GM19240 (cell line): ENCODE data around the gene MRRF.
"Not testable (repeated sequence)": the region's sequence is repeated elsewhere in the genome, so short reads cannot be mapped to it uniquely, and the experiment has no call there.

Source experiments
- DNase-seq: peaks from one replicate; pipeline ENCODE4 v3.0.0; 2011; ENCODE audit warnings: low spot score; ENCODE audit not compliant: insufficient read length

The MRRF gene

DNA sequence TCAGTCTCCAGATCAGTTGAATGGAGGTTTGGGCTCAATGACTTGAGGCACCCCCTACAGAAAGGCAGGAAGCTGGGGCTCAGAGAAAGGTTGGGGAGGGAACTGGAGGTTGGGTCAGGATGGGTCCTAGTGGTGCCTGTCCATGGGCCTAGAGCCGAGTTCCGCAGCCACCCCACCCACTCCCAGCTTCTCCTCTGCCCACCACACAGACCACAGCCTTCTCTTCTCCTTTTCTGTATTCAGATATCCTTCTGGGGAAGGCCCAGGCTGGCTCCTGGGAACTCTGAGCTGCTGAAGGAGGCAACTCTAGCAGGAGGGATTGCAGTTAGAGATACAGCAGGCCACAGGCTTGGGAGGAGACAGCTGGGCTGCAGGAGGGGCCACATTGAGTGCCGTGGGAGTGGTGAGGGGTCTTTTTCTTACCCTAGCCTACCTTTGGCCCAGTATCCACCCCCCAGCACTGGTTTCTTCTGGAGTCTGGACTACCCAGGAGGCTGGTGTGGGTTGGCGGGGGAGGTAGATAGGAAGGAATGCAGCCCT, 90.7 kb downstream of the MRRF start:
- no peak for DNase-seq

DNA sequence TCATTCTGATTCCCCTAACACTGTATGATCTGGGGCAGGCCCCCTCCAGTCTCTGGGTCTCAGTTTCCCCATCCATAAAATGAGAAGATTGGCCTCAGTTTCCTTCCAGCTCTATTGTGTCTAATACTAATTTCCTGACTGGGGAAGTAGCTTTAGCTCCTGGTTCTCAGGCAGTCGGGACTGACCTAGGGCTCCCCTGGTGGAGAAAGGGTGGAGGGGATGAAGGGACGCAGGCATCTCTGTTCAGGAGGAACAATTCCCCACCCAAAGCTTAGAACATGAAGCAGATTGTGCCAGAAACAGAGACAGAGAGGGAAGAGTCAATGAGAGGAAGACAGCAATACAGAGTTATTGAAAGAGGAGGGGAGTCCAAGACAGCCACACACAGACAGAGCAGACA, 91.9 kb downstream of the MRRF start:
- no peak for DNase-seq

DNA sequence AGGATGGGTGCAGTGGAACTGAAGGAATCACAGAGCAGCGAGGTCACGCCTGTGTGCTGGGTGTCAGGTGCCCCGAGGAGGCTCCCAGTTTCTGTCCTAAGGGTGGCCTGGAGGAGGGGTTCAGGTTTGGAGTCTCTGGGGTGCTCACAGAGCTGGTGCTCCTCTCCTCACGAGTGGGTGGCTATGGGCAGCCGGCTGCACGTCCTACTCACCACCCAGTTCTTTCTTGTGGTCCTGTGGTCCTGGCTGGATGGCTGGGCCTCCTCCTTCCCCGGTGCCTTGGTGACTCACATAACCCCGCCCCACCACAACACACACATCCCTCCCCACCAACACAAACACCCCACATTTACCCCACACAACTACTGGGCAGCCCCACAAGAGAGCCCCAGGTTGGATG, 96.2 kb downstream of the MRRF start:
- no peak for DNase-seq

DNA sequence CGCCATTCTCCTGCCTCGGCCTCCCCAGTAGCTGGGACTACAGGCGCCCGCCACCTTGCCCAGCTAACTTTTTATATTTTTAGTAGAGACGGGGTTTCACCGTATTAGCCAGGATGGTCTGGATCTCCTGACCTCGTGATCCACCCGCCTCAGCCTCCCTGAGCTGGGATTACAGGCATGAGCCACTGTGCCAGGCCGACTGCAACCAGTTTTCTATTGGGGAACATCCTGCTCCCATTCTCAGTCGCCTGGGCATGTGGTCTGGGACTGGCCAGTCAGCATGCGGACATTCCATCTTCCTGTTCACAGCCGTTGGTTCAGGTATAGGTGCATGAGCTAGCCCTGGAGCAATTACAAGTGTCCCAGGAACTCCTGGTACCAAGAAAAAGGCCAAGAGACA, 98.4 kb downstream of the MRRF start:
- DNase-seq = not testable (repeated sequence)

DNA sequence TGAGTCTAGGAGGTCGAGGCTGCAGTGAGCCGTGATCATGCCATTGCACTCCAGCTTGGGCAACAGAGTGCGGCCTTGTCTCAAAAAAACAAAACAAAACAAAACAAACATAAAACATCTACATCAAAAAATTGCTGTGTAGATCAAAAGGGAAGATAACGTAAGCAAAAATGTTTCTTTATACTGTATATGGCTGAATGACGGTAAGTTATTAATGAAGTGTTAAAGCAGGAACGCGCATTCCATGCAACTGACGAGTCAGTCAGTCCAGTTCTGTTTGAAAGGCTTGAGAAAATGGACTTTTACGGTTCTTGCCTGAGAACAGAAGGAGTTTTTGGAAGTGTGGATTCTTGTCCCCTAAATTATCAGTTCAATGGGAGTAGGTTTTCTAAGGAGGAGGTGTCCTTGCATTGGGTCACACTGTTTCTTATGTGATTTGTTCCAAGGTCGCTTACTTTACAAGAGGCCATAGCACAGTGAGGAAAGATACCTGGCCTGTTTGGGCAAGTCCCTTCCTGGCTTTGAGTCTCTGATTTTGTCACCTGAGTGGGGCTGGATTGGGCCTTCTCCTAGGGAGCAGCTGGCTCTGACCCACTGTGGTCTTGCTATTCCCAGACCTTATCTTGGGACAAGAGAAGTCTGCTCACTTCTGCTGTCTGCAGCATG, 99.6 kb downstream of the MRRF start:
- DNase-seq = no peak

DNA sequence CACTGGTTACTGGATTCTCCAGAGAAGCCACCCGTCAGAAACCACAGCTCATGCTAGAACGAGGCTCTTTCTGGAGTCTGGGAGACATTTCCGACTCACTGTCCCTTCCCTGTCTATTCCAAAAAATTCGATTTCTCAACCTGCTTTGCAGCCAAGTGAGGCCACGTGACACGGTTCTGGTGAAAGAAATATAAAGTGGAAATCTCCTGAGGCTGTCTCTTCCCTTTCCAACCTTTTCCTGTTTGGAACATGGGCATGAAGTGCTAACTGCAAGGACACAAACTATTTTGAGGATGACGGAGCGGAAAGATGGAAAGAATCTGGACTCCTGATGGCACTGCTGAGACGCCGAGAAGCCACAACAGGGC, 100.1 kb downstream of the MRRF start:
- no peak for DNase-seq

DNA sequence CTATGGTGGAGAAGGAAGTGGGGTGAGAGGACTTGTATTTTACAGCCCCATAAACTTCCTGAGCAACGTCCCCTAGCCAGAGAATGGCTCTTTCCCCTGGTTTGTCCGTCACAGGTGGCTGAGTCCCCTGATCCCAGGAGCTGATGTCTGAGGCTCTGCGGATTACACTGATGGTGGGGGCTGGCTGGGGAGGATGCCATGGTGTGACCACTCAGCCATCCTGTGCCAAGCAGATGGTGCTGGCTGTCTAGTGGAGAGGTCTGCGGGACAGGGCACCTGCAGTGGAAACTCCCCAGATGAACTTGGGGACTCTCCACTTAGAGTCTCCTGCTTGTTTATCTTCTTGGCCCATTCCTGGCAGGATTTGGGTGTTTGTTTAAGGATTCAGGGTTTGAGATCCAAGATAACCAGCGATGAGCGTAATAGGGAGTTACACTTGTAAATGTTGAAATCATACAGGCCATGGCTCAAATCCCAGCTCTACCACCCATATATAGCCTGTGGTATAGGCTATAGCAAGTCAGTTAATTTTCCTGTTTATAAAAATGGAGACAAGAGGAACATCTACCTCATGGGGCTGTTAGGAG, 101.5 kb downstream of the MRRF start:
- no peak for DNase-seq

DNA sequence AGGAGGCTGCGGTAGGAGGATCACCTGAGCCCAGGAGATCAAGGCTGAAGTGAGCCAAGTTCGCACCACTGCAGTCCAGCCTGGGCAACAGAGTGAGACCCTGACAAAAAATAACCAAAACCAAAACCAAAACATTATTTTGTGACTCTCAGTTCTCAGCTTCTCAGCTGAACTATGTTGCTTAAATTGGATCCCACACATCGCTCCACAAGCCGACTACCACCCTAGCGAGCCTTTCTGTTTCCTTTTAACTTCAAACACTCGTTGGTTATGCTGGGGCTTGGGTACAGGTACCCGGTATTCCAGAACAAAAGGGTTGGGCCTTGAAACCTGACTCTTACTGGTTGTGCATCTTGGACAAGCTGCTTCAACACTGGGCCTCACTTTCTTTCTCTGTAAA, 102.4 kb downstream of the MRRF start:
- no peak for DNase-seq

DNA sequence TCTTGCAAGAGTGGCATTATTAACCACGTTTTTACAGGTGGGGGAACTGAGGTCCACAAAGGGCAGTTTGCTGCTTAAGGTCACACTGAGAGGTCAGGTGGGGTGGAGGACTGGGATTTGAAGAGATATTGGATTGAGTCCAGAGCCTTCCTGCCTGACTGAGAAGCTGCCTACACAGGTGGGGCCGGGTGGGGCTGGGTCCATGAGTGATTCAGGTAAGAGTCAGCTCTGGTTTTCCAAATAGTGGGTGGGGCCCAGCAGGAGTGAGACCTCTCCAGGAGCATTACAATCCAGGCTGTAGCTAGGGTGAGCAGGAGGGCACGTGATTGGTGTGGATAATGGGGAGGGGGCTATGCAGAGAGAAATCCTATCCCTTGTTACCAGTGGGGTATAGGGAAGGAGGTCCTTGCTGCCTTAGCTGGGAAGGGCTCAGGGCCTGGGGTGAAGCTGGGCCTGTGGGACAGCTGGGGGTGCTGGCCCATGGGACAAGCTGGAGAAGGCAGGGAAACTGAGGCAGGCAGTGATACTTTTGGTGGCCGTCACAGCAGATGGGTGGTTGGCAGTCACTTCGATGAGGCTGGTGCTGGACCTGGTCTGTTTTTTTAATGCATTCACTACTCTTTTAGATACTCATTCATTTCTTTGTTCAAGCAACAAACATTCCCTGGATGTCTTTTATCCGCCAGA, 103.2 kb downstream of the MRRF start:
- no peak for DNase-seq

DNA sequence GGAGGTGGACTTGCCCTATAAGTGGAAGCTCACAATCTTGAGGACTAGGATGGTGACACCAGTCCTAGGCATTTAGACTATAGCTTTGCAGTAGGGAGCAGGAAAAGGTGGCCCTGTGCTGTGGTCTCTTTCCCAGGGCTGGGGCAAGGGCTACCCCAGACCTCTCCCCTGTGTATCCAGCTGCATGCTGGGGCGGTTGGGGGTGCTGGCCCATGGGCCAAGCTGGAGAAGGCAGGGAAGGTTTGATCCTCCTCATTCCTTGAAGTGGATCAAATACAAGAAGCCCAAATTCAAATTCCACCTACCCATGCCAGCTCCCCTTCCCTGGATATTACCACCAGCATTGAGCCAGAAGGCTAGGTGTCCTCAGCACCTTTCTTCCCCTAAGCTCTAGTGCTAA, 104.0 kb downstream of the MRRF start:
- DNase-seq = no peak

DNA sequence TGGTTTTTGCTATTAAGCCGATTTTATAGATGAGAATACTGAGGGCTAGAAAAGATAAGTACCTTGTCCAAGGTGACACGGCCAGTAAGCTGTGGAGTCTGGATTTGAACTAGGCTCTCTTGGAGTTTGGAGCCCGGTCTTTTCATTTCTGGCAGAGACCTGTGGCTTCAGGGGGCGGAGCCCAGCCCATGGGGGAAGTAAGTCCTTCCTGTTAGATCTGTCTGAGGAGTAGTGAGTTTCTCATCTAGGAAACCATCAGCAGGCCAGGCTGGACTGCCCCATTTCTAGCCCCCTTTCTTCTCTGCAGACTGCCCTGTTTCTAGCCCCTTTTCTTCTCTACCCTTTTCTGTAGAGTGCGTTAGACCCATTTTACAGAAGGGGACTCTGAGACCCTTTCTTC, 105.6 kb downstream of the MRRF start:
- DNase-seq = no peak

DNA sequence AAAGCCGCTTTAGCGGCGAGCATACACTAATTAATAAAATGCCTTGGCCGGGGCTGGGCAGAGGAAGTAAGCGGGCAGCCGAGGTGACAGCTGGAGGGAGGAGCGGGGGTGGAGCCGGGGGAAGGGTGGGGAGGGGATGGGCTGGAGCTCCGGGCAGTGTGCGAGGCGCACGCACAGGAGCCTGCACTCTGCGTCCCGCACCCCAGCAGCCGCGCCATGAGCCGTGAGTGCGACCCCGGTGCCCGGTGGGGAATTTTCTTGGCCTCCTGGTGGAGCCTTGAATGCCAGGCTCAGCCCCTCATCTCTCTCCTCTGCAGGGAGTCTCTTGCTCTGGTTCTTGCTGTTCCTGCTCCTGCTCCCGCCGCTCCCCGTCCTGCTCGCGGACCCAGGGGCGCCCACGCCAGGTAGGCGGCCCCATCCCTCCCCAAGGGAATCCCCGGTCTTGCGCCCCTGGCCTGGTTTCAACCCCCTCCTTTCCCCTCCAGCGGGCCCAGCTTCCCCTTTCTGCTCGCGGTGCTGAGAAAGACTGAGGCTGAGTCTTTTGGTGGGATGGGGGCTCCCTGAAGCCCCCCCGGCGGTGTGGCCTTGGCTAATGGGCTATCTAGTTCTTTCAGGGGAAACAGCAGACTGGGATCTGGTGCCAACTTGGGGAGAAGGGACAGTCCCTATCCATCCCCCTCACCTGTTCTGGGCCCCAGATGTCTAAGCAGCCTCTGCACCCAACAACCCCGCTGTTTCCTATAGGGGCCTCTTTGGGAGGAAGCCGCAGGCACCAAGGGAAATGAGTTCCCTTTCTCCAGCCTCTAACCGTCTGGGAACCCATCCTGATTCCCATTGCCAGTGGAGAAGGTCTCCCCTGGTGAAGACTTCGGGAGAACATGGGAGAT, 106.4 kb downstream of the MRRF start, which contains the start of gene PTGS1:
Gene PTGS1 (plus strand): TSS at position 156 of the 887 bp plus-strand sequence. CDS start 61 bp downstream, at position 217.
- DNase-seq = no peak

DNA sequence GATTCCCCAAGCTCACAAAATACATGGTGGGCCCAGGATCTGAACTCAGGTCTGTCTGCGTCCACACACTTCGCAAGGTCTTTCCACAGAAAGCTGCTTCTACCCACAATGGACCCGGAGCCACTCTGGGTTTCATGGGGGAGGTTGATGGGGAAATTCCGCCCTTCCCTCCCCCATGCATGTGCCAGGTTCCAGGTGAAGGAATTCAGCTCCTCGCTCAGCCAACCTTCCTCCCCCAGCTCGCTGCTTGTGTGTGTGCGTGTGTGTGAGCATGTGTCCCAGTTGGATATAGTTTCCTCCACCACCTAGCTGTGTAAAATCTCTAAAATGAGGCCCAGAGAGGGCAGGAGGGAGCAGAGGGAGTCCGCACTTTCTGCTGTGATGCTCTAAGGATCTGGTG, 107.2 kb downstream of the MRRF start:
- DNase-seq = no peak

DNA sequence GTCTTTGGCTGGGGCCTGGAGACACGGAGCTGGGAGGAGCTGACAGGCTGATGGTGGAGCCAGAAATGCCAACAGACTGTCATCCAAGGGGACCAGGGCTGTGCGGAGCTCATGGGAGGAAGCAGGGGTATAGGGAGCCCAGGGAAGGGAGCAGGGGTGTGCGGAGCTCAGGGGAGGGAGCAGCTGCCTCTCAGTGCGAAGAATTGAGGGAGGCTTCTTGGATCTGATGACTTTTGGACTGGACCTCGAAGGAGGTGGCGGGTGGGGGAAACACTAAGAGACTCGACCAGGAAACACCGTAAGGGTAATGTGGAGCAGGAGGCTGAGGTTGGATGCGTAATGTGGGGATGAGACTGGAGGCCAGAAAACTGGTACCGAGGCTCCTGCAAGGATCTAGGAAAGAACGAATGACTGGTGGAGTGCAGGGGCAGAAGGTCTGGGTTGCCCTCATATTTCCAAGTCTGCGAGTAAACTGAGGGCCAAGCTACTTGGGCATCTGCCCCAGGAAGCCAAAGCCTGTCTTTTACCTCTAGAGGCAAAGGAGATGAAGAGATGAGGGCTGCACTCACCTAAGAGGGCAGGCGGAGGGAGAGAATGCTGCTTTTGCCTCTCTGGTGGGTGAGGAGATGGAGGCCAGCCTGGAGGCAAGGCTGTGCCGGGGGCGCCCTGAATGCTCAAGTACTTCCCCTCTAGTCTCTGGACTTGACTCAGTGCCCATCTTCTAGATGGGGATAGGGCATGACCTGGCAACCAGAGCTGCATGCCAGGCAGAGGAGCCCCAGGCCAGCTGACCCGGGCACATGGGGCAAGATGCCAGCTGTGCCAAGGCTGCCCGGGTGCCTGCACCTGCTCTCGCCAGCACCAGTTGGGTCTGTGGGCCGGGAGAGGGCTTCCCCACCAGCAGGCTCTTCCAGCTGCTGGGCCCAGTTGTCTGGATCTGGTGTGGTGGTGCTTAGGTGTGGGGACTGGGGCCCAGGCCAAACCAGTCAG, 108.5 kb downstream of the MRRF start:
- no peak for DNase-seq

DNA sequence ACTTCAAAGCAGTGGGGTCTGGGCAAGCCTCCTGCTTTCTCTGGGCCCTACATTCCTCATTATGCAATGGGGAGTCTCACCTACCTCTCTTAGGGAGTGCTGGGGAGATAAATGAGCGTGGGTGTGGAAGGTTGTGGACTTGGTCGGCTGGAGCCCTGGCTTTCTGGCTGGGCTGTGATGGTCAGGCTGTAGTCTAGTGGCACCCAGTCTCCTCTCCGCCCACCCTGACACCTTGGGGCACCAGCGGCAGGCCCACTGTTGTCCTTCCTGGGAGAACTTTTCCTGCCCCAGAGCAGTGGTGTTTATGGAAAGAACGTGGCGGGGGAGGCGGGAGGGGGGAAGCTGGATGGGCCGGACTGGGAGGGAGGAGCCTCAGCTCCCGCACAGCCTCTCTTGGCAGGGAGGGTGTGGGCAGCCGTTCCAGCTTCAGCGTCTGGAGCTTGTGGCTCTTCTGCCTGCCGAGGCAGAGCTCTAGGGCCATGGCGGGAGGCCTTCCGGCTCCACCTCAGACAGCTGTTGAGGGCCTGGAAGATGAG, 110.3 kb downstream of the MRRF start:
- DNase-seq = no peak

DNA sequence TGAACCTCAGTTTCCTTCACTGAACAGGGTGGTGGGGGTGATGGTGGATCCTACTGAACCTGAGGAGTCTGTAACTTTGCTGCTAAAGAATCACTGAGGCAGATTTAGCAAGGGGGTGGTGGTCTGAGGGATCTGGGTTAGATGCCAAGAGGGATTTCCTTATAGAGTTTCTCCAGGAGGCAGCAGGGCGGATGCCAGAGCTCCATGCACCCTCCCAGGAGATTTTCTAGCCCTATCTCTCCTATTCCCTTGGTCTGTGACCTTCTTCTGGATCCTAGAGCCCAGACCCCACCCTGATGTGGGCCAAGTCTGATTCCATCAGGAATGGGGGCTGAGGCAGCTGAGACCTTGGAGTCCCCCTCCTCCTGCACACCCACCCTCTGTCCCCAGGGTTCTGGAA, 112.1 kb downstream of the MRRF start:
- DNase-seq = no peak

DNA sequence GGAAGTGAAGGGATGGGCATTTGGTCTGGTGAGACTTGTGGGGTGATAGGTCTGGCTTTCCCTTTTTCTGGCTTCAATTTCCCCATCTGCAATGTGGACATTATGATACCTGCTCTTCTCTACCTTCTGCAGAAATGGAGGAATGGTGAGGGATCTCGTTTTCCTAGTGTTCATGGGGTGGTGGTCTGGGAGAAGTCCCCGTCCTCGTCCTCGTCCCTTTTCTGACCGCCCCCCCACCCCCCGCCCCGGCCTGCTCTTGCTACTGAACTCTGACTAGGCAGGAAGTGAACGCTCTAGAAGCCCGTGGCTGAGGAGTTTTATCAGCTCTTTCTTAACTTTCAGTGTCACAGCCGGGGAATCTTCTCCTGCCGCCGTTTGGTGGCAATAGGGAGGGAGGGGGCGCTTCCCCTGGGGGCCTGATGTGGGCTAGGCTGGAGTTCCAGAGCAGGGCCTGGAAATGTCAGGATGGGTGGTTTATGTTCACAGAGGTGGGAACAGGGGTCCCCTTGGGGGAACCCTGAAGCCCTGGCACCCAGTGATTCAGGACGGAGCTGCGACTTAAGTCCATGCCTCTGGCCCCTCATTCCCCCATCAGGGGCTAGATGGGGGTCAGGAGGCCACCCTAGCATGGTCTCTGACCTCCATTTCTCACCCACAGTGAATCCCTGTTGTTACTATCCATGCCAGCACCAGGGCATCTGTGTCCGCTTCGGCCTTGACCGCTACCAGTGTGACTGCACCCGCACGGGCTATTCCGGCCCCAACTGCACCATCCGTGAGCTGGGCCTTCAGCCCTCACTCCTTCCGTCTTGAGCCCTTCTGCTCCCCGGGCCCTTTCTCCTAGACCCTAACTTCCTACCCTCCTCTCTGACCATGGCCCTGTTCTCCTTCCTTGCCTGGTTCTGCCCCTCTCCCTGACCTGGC, 112.8 kb downstream of the MRRF start:
- no peak for DNase-seq

DNA sequence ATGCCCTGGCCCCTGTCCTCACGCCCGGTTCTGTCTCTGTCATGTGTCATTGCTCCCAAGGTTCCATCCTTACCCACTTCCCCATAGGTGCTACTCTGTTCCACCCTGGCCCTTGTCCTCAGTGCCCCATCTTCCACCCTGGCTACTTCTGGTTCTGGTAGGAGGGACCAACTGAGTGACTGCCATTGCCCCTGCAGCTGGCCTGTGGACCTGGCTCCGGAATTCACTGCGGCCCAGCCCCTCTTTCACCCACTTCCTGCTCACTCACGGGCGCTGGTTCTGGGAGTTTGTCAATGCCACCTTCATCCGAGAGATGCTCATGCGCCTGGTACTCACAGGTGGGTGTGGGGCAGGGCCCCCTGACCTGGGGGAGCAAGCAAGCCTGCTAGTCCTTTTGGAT, 113.6 kb downstream of the MRRF start:
- no peak for DNase-seq

DNA sequence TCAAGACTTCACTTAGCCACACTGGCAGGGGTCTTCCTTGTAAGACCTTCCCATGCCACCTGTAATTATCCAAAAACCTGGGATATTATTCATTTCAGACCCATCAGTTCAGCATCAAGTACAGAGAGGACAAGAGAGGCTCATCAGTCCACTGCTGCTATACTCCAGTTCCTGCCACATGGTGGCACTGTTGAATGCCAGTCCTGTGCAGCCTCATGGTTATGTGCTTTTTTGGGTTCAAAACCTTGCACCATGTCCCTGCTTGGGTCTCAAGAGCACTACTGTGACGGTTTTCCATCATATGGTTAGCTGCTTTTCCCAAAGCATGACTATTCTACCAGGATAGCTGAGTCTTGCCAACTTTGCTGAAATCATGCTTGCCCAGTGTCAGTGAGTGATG, 114.7 kb downstream of the MRRF start:
- no peak for DNase-seq
